ENCODE data around the gene SH2D2A.
"Not testable (repeated sequence)": the region's sequence is repeated elsewhere in the genome, so short reads cannot be mapped to it uniquely, and the experiment has no call there.

The SH2D2A gene

DNA sequence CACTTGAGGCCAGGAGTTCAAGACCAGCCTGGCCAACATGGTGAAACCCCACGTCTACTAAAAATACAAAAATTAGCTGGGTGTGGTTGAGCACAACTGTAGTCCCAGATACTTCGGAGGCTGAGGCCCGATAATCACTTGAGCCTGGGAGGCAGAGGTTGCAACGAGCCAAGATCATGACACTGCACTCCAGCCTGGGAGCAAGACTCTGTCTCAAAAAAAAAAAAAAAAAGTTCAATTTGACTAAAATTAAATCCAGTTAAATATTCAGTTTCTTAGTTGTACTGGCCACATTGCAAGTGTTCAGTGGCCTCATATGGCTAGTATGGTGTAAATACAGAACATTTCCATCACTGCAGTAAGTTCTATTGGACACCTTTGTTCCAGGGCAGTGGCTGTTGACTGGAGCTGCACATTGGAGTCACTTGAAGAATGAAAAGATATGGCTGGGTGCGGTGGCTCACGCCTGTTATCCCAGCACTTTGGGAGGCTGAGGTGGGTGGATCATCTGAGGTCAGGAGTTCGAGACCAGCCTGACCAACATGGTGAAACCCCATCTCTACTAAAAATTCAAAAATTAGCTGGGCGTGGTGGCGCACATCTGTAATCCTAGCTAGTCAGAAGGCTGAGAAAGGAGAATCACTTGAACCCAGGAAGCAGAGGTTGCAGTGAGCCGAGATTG lies 58.9 kb downstream of the SH2D2A start:
- H3K9ac ChIP-seq (ENCODE audit: low read depth in 1 of 2, low read length in 2 of 2); H3K36me3 ChIP-seq (ENCODE audit: control insufficient read depth in 2 of 2, insufficient read depth in 2 of 2, low read length in 2 of 2); H3K9me3 ChIP-seq (ENCODE audit: control insufficient read depth in 2 of 2, low read length in 2 of 2); H3K27me3 ChIP-seq (ENCODE audit: control insufficient read depth in 2 of 2, insufficient read depth in 2 of 2, low read length in 2 of 2); H3K4me1 ChIP-seq (ENCODE audit: control insufficient read depth in 2 of 2, insufficient read depth in 2 of 2, low read length in 2 of 2); H3K4me3 ChIP-seq (ENCODE audit: low read length in 2 of 2); H3K27ac ChIP-seq (ENCODE audit: low read depth in 2 of 2, low read length in 2 of 2): not testable (repeated sequence)

DNA sequence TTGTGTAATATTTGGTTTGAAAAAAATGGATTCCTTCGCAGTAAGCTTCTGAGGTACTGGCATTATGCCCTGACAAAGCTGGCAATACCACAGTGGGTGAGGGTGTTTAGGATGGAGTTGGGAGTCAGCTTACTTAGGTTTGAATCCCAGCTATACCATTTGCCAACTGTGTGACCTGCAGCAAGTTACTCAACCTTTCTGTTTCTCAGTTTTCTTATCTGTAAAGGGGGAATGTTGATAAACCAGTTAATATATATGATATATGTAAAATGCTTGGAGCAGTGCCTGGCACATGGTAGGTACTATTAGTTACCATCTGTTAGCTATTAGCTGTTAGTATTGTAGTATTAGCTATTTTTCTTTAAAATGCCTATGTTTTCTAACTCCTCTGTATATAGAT lies 60.3 kb downstream of the SH2D2A start:
- H3K36me3 ChIP-seq (ENCODE audit: control insufficient read depth in 2 of 2, insufficient read depth in 2 of 2, low read length in 2 of 2), result no peaks in the 10 kb centered on the region
- no peak overlapping the region for H3K4me3 ChIP-seq (ENCODE audit: low read length in 2 of 2)
- H3K9me3 ChIP-seq (ENCODE audit: control insufficient read depth in 2 of 2, low read length in 2 of 2), result no peaks in the 10 kb centered on the region
- no peak overlapping the region for H3K27ac ChIP-seq (ENCODE audit: low read depth in 2 of 2, low read length in 2 of 2)
- no peak overlapping the region for H3K9ac ChIP-seq (ENCODE audit: low read depth in 1 of 2, low read length in 2 of 2)
- H3K27me3 ChIP-seq (ENCODE audit: control insufficient read depth in 2 of 2, insufficient read depth in 2 of 2, low read length in 2 of 2), result no peaks in the 10 kb centered on the region
- peaks cover 4 to 10% of the 10 kb centered on the region in 2 donors for H3K4me1 ChIP-seq (ENCODE audit: control insufficient read depth in 2 of 2, insufficient read depth in 2 of 2, low read length in 2 of 2)
